ENCODE data around the gene HPSE2. TPM values are rescaled to one million over a fixed set of nuclear protein-coding genes. Genes with fewer than 3 reads are reported as not detected.

Gene HPSE2
- total and polyA plus RNA-seq, 2 of the 8 experiments (the other 6 are each of a cell fraction or from before 2014, with no cell fraction given), result 0.41 to 0.58 TPM

- WGBS, 2 experiments (ENCODE audit: extremely low coverage in 1 of 2, insufficient coverage in 1 of 2, insufficient read length in 1 of 2, insufficient replicate concordance in 2 of 2, low coverage in 1 of 2, low lambda C conversion rate in 2 of 2, missing lambda C conversion rate in 1 of 2), result 62% methylated on average over 1 of the region's 1 CpG; no CpG with 5 or more reads in 1 of the 2 experiments
Measured at GRCh38 chr10:98915911-98916310, 319.7 kb downstream of the HPSE2 start.

More at GRCh38 chr10:98915911-98916310, 319.7 kb downstream of the HPSE2 start:
- TF ChIP-seq SAP30 (IDR thresholded peaks at IDR 0.05; ENCODE audit: insufficient read depth, insufficient replicate concordance, low read length), result no peak
- TF ChIP-seq JUN (IDR thresholded peaks at IDR 0.05; ENCODE audit: low read depth, low read length), result no peak
- no peak for TF ChIP-seq TAF7 (optimal IDR thresholded peaks at IDR 0.05; ENCODE audit: borderline replicate concordance, low read depth, low read length)
- H4K8ac ChIP-seq (ENCODE audit: extremely low read depth, insufficient read depth, low read length), result no peak overlapping the region
- no peaks in the 10 kb centered on the region for H3K27me3 ChIP-seq (replicated peaks in 1 of 4; ENCODE audit: control insufficient read depth in 3 of 4, extremely low read depth in 1 of 4, insufficient read depth in 3 of 4, low read length in 3 of 4)
- H3K23me2 ChIP-seq (ENCODE audit: low read depth, low read length), result no peaks in the 10 kb centered on the region
- H3K18ac ChIP-seq (ENCODE audit: extremely low read depth, low read length), result no peak overlapping the region
- H4K91ac ChIP-seq (replicated peaks; ENCODE audit: insufficient read length, low read length), result no peak overlapping the region
- H4K5ac ChIP-seq (ENCODE audit: insufficient read length, low read depth, low read length), result no peak overlapping the region
- H2AK5ac ChIP-seq (ENCODE audit: low read depth, low read length), result no peak overlapping the region
- H3K56ac ChIP-seq (replicated peaks; ENCODE audit: insufficient read length, low read depth, low read length), result no peak overlapping the region
- H2BK120ac ChIP-seq (replicated peaks; ENCODE audit: low read depth, low read length), result no peak overlapping the region
- H3K23ac ChIP-seq (ENCODE audit: insufficient read length), result no peak overlapping the region
- no peak overlapping the region for H2BK5ac ChIP-seq (ENCODE audit: low read depth, low read length)
- H3K36me3 ChIP-seq (ENCODE audit: control insufficient read depth in 2 of 4, insufficient read depth in 4 of 4, low read length in 3 of 4), result no peaks in the 10 kb centered on the region
- H3K4me2 ChIP-seq (ENCODE audit: insufficient read depth in 1 of 2, low read depth in 2 of 2, low read length in 2 of 2), result no peak overlapping the region
- H2BK20ac ChIP-seq (ENCODE audit: low read length), result no peak overlapping the region
- no peak overlapping the region for H3K9ac ChIP-seq (replicated peaks in 1 of 4; ENCODE audit: extremely low read depth in 1 of 4, low read depth in 3 of 4, low read length in 3 of 4)
- H2BK12ac ChIP-seq (ENCODE audit: low read depth, low read length), result no peak overlapping the region
- POLR2A ChIA-PET (ENCODE audit: partially characterized antibody), result no interaction called here
- no peaks in the 10 kb centered on the region for H4K20me1 ChIP-seq (replicated peaks in 1 of 2; ENCODE audit: control insufficient read depth in 1 of 2, insufficient read depth in 2 of 2, low read length in 2 of 2)
- H3K79me2 ChIP-seq (ENCODE audit: control insufficient read depth in 1 of 2, insufficient read depth in 2 of 2, low read length in 2 of 2), result no peaks in the 10 kb centered on the region
- no peak overlapping the region for H2BK15ac ChIP-seq (ENCODE audit: low read length)
- H3K9me3 ChIP-seq (ENCODE audit: insufficient read depth in 2 of 2, low read depth in 1 of 2, low read length in 1 of 2), result no peaks in the 10 kb centered on the region
- H3K27ac ChIP-seq (ENCODE audit: low read depth, low read length), result no peak overlapping the region
- no peak overlapping the region for H2AFZ ChIP-seq (ENCODE audit: low read length)
- H3K14ac ChIP-seq (ENCODE audit: insufficient read length), result no peak overlapping the region
- CTCF ChIA-PET (ENCODE audit: partially characterized antibody), result no interaction called here
- FAIRE-seq, result no peak
- no peak for DNase-seq (ENCODE audit: low read depth in 1 of 2, low spot score in 2 of 2)
- H3K4ac ChIP-seq (replicated peaks; ENCODE audit: insufficient read length, low read depth, low read length), result no peak overlapping the region
- no peak overlapping the region for H3K4me3 ChIP-seq (ENCODE audit: extremely low read depth in 1 of 4, insufficient read depth in 2 of 4, low read depth in 3 of 4, low read length in 4 of 4)
- H3K4me1 ChIP-seq (replicated peaks in 1 of 4; ENCODE audit: control insufficient read depth in 3 of 4, insufficient read depth in 4 of 4, low read length in 3 of 4), result no peaks in the 10 kb centered on the region
- no peaks in the 10 kb centered on the region for H3K79me1 ChIP-seq (ENCODE audit: low read depth, low read length)

Measured in H1 (cell line).